ENCODE results near the gene TMC8.

GRCh38 chr17:78182504-78182903 lies 51.9 kb downstream of the TMC8 start:
- no peak for TF ChIP-seq CTCF (IDR thresholded peaks at IDR 0.05)
- no peak for TF ChIP-seq CEBPB (IDR thresholded peaks at IDR 0.05)
- no peak for TF ChIP-seq MAFK (IDR thresholded peaks at IDR 0.05; ENCODE audit: partially characterized antibody)
- TF ChIP-seq POLR2A (IDR thresholded peaks at IDR 0.05; ENCODE audit: low read length): no peak
- no peak for TF ChIP-seq PBX3 (IDR thresholded peaks at IDR 0.05)
- no peak for TF ChIP-seq RCOR1 (IDR thresholded peaks at IDR 0.05; ENCODE audit: low read depth, low read length)
- no peak for TF ChIP-seq ESRRA (IDR thresholded peaks at IDR 0.05; ENCODE audit: borderline replicate concordance, low read length)
- TF ChIP-seq, protein P1, sequence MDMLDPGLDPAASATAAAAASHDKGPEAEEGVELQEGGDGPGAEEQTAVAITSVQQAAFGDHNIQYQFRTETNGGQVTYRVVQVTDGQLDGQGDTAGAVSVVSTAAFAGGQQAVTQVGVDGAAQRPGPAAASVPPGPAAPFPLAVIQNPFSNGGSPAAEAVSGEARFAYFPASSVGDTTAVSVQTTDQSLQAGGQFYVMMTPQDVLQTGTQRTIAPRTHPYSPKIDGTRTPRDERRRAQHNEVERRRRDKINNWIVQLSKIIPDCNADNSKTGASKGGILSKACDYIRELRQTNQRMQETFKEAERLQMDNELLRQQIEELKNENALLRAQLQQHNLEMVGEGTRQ (IDR thresholded peaks at IDR 0.05): no peak
